PC-3 (cell line): ENCODE results near the gene CEP131. TPM values are rescaled to one million over a fixed set of nuclear protein-coding genes. Genes with fewer than 3 reads are reported as not detected.

ENCODE experiments used
- ATAC-seq: fragments of 200-7000 bp; cut with Tn5 transposase; 2 replicates; pipeline ENCODE4 v1.9.1; 2020; ENCODE audit warnings: mild to moderate bottlenecking, moderate library complexity
- BruUV-seq: library from RNA; stranded (reverse); fragments of 400-500 nt; replicated peaks from 2 replicates; lab custom pipeline; 2021; lab: Mats Ljungman, UMichigan
- CTCF ChIA-PET: fragments of 300-600 bp; sonication (Branson Sonifier 250); formaldehyde crosslinking; loops from one replicate; lab custom pipeline; 2022; ENCODE audit warnings: antibody characterized with exemption; lab: Charles Lee
- POLR2A ChIA-PET: fragments of 300-600 bp; sonication (Branson Sonifier 250); formaldehyde crosslinking; loops from one replicate; lab custom pipeline; 2022; ENCODE audit warnings: antibody characterized with exemption; ENCODE audit not compliant: unreplicated experiment; lab: Charles Lee
- DNase-seq: peaks from one replicate; pipeline ENCODE4 v3.0.0-alpha.2; 2015
- H2AFZ ChIP-seq: fragments of 300-600 bp; sonication (generic); 2 replicates; pipeline ENCODE4 v1.6.0; 2016; ENCODE audit warnings: antibody characterized with exemption, low read length
- H3F3A ChIP-seq: fragments of 300-600 bp; sonication (generic); one replicate; pipeline ENCODE4 v1.6.0; 2017; ENCODE audit warnings: antibody characterized with exemption, low read length, control low read depth, mild to moderate bottlenecking; ENCODE audit not compliant: unreplicated experiment
- H3K27ac ChIP-seq: fragments of 300-600 bp; sonication (generic); 2 replicates; pipeline ENCODE4 v1.5.1; 2016; ENCODE audit warnings: mild to moderate bottlenecking, low read length
- H3K27me3 ChIP-seq: fragments of 300-600 bp; sonication (generic); 2 replicates; pipeline ENCODE4 v1.6.1; 2016; ENCODE audit warnings: low read length, mixed read lengths
- H3K36me3 ChIP-seq: fragments of 300-600 bp; sonication (generic); 2 replicates; pipeline ENCODE4 v1.6.1; 2016; ENCODE audit warnings: low read depth, mixed run types, low read length, mixed read lengths
- H3K4me1 ChIP-seq: fragments of 300-600 bp; sonication (generic); 2 replicates; pipeline ENCODE4 v1.5.1; 2016; ENCODE audit warnings: low read length; ENCODE audit not compliant: insufficient read depth
- H3K4me2 ChIP-seq: fragments of 300-600 bp; sonication (generic); 2 replicates; pipeline ENCODE4 v1.6.0; 2016; ENCODE audit warnings: low read length
- H3K4me3 ChIP-seq: fragments of 300-600 bp; sonication (generic); 2 replicates; pipeline ENCODE4 v1.5.1; 2016; ENCODE audit warnings: mild to moderate bottlenecking, low read length, mixed read lengths
- H3K79me2 ChIP-seq: fragments of 300-600 bp; sonication (generic); 2 replicates; pipeline ENCODE4 v1.6.1; 2017; ENCODE audit warnings: low read length, mixed read lengths
- H3K9ac ChIP-seq: fragments of 300-600 bp; sonication (generic); 2 replicates; pipeline ENCODE4 v1.6.0; 2016; ENCODE audit warnings: mild to moderate bottlenecking, low read length
- H3K9me2 ChIP-seq: fragments of 300-600 bp; sonication (generic); replicated peaks from 2 replicates; pipeline ENCODE4 v1.6.1; 2016; ENCODE audit warnings: mixed run types, low read length, mixed read lengths
- H3K9me3 ChIP-seq: fragments of 300-600 bp; sonication (generic); 2 replicates; pipeline ENCODE4 v1.6.1; 2016; ENCODE audit warnings: low read length, mixed read lengths
- H4K20me1 ChIP-seq: fragments of 300-600 bp; sonication (generic); 2 replicates; pipeline ENCODE4 v1.6.1; 2016; ENCODE audit warnings: low read length, mixed read lengths
- CTCF ChIP-seq: fragments of 300-600 bp; sonication (generic); conservative IDR thresholded peaks from 2 replicates; pipeline ENCODE4 v1.5.1; 2017; ENCODE audit warnings: antibody characterized with exemption, low read depth, mild to moderate bottlenecking, low read length
- EZH2 ChIP-seq: fragments of 300-600 bp; sonication (generic); IDR thresholded peaks from one replicate; pipeline ENCODE4 v1.6.1; 2017; ENCODE audit warnings: antibody characterized with exemption, mild to moderate bottlenecking, low read length; ENCODE audit not compliant: unreplicated experiment
- EZH2phosphoT487 ChIP-seq: fragments of 300-600 bp; sonication (generic); IDR thresholded peaks from 2 replicates; pipeline ENCODE4 v1.6.1; 2018; ENCODE audit warnings: mild to moderate bottlenecking, antibody characterized with exemption, low read length, borderline replicate concordance
- intact Hi-C: fragments of 100-400 bp; cut with micrococcal nuclease; formaldehyde crosslinking; loops from 2 replicates; pipeline ENCODE4 v1.9.0; 2023
- total RNA-seq: library from RNA; depleted of rRNA; stranded (reverse); fragments of >200 nt; gene quantifications from 2 replicates; pipeline ENCODE4 v1.2.3, GENCODE V29; 2014

CEP131 gene
- total RNA-seq, 1 experiment from 2014 or later = 32.1 TPM

- DNase-seq (no peak), ATAC-seq (peak; percentile 57)
- no peak overlapping the region for H3K27ac ChIP-seq
- no peaks in the 10 kb centered on the region for H3K4me1 ChIP-seq
- no TSS peak for BruUV-seq
- H3K4me3 ChIP-seq = no peak overlapping the region
- H3K27me3 ChIP-seq = no peaks in the 10 kb centered on the region
- H3K9ac ChIP-seq = no peak overlapping the region
- H4K20me1 ChIP-seq = no peaks in the 10 kb centered on the region
- no peaks in the 10 kb centered on the region for H3K9me2 ChIP-seq
- intact Hi-C loops = no loop called here
- TF ChIP-seq EZH2 (no peak), CTCF (peak; percentile 34; the same call in 1 of the 2 replicates)
- ChIA-PET POLR2A (no interaction called here), CTCF (no interaction called here)
- no peaks in the 10 kb centered on the region; the same call in 1 of the 2 replicates for H3K36me3 ChIP-seq
- no peaks in the 10 kb centered on the region for H3K9me3 ChIP-seq
- H2AFZ ChIP-seq = no peak overlapping the region
- no peak overlapping the region for H3K4me2 ChIP-seq
- no peaks in the 10 kb centered on the region for H3K79me2 ChIP-seq
- no peaks in the 10 kb centered on the region for H3F3A ChIP-seq
Observed at GRCh38 chr17:81189670-81190530, 32.9 kb downstream of the CEP131 start.

GRCh38 chr17:81189016-81189415 lies 33.7 kb downstream of the CEP131 start:
- Histone ChIP-seq H2AFZ (no peak overlapping the region), H3K9ac (no peak overlapping the region), H3K79me2 (no peaks in the 10 kb centered on the region), H3K27me3 (no peaks in the 10 kb centered on the region), H3K36me3 (no peaks in the 10 kb centered on the region; the same call in 1 of the 2 replicates), H3F3A (no peaks in the 10 kb centered on the region), H3K4me1 (no peaks in the 10 kb centered on the region), H3K27ac (no peak overlapping the region), H3K9me2 (no peaks in the 10 kb centered on the region), H3K4me2 (no peak overlapping the region), H4K20me1 (no peaks in the 10 kb centered on the region), H3K4me3 (no peak overlapping the region), H3K9me3 (no peaks in the 10 kb centered on the region)
- intact Hi-C loops = no loop called here
- CTCF ChIA-PET = no interaction called here
- no peak for DNase-seq
- POLR2A ChIA-PET = no interaction called here
- no peak for ATAC-seq
- TF ChIP-seq EZH2 (no peak), CTCF (no peak), EZH2phosphoT487 (no peak)
- BruUV-seq = no TSS peak

- H3K9me2 ChIP-seq = no peaks in the 10 kb centered on the region
- H4K20me1 ChIP-seq = no peaks in the 10 kb centered on the region
- no peaks in the 10 kb centered on the region for H3K4me1 ChIP-seq
- H3K4me2 ChIP-seq = no peak overlapping the region
- no peak overlapping the region for H3K9ac ChIP-seq
- H3K79me2 ChIP-seq = no peaks in the 10 kb centered on the region
- H3K36me3 ChIP-seq = no peaks in the 10 kb centered on the region
- H3K4me3 ChIP-seq = no peak overlapping the region
- no peak overlapping the region for H3K27ac ChIP-seq
- POLR2A ChIA-PET = no interaction called here
- CTCF ChIA-PET = no interaction called here
- ATAC-seq = no peak
- no peaks in the 10 kb centered on the region for H3K27me3 ChIP-seq
- H2AFZ ChIP-seq = no peak overlapping the region
- no peak for DNase-seq
- TF ChIP-seq EZH2phosphoT487 (no peak), CTCF (no peak), EZH2 (no peak)
- no peaks in the 10 kb centered on the region for H3F3A ChIP-seq
- BruUV-seq = no TSS peak
- intact Hi-C loops = no loop called here
- no peaks in the 10 kb centered on the region for H3K9me3 ChIP-seq
Observed at GRCh38 chr17:81188491-81188840, 34.3 kb downstream of the CEP131 start.
